Activated naive CD8-positive, alpha-beta T cell (primary cell): ENCODE measurements around the gene TDRD3.

Experiments used
- H3K27ac Mint-ChIP-seq: one replicate; pipeline ENCODE4 v1.8.0; 2021; ENCODE audit warnings: mixed read lengths
- H3K27me3 Mint-ChIP-seq: one replicate; pipeline ENCODE4 v1.8.0; 2021; ENCODE audit warnings: mixed read lengths
- H3K36me3 Mint-ChIP-seq: one replicate; pipeline ENCODE4 v1.8.0; 2021; ENCODE audit warnings: mixed read lengths
- H3K4me1 Mint-ChIP-seq: one replicate; pipeline ENCODE4 v1.8.0; 2021; ENCODE audit warnings: low read depth, mixed read lengths
- H3K4me3 Mint-ChIP-seq: one replicate; pipeline ENCODE4 v1.8.0; 2021; ENCODE audit warnings: mild to moderate bottlenecking, mixed read lengths
- H3K9me3 Mint-ChIP-seq: one replicate; pipeline ENCODE4 v1.8.0; 2021; ENCODE audit warnings: low read depth, mixed read lengths

Gene TDRD3

DNA sequence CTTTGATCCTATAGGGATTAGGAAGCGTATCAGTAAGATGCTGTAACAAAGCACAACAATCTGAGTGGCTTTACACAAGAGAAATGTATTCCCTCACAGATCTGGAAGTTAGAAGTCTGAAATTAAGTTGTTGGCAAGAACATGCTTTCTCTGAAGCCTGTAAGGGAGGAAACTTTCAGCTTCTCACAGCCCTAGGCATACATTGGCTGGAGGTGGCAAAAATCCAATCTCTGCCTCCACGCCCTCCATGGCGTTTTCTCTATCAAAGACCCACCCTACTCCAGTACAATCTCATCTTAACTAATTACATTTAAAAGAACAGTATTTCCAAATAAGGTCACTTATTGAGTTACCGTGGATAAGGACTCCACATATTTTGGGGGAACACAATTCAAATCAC is 211.9 kb downstream of the TDRD3 start:
- Mint-ChIP-seq H3K27ac (no peak overlapping the region), H3K27me3 (peaks cover 1% of the 10 kb centered on the region), H3K4me3 (no peak overlapping the region), H3K4me1 (no peaks in the 10 kb centered on the region), H3K9me3 (no peaks in the 10 kb centered on the region), H3K36me3 (no peaks in the 10 kb centered on the region)

DNA sequence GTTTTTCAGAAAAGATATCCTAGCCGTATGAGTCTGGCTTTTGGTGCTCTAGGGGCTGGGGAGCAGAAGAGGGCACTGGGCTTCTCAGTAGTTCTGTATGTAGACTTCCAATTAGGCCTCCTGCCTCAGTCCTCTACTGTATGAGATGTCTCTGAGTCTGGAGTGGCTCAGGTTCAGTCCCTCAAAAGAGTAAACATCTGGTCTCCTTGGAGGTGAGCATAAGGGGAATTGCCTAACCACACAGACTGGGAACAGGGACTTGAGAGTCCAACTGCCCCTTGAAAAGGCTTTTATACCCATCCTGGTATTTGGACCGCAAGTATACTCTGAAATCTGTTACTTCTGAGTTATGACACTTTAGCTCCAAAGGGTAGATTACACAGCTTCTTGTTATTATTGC is 214.5 kb downstream of the TDRD3 start:
- Mint-ChIP-seq H3K4me3 (no peak overlapping the region), H3K4me1 (no peaks in the 10 kb centered on the region), H3K36me3 (no peaks in the 10 kb centered on the region), H3K27me3 (peaks cover 4% of the 10 kb centered on the region), H3K27ac (no peak overlapping the region), H3K9me3 (no peaks in the 10 kb centered on the region)

DNA sequence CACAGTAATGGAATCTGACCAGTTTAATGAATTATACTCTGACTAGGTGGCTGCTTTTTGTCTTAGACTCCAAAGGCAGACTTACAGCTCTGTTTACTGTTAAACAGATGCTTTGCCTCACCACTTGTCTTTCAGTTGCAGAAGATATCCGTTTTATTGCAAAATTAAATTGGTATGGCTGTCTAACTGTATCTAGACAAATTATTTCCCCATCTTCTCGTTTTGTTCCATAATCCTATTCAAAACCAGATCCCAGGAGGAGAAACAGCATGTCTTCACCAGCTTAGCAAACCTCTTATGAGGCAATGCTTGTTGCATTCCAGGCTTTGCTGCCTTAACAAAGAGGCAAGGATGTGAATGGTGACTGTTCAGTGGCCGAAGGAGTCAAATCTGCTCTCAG is 215.6 kb downstream of the TDRD3 start:
- Mint-ChIP-seq H3K36me3 (no peaks in the 10 kb centered on the region), H3K4me1 (no peaks in the 10 kb centered on the region), H3K27me3 (peaks cover 6% of the 10 kb centered on the region), H3K27ac (no peak overlapping the region), H3K4me3 (no peak overlapping the region), H3K9me3 (no peaks in the 10 kb centered on the region)

DNA sequence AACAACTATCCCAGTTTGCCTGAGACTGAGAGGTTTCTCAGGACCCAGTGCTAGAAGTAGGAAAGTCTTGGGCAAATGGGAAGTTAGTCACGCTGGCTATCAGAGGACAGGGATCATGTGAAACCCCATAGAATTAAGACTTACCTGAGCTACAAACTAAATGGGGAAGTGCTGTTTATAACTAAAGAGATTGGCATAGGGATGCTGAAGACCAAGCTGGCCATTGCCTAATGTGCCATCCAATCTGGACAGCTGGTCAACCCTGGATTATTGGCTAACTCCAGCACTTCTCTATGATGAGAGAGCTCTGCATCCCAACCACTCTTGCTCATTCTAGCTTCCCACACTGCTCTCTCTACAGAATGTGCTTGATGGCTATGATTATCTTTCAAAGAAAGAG is 216.1 kb downstream of the TDRD3 start:
- Mint-ChIP-seq H3K4me3 (no peak overlapping the region), H3K27ac (no peak overlapping the region), H3K4me1 (no peaks in the 10 kb centered on the region), H3K9me3 (no peaks in the 10 kb centered on the region), H3K36me3 (no peaks in the 10 kb centered on the region), H3K27me3 (peaks cover 6% of the 10 kb centered on the region)

DNA sequence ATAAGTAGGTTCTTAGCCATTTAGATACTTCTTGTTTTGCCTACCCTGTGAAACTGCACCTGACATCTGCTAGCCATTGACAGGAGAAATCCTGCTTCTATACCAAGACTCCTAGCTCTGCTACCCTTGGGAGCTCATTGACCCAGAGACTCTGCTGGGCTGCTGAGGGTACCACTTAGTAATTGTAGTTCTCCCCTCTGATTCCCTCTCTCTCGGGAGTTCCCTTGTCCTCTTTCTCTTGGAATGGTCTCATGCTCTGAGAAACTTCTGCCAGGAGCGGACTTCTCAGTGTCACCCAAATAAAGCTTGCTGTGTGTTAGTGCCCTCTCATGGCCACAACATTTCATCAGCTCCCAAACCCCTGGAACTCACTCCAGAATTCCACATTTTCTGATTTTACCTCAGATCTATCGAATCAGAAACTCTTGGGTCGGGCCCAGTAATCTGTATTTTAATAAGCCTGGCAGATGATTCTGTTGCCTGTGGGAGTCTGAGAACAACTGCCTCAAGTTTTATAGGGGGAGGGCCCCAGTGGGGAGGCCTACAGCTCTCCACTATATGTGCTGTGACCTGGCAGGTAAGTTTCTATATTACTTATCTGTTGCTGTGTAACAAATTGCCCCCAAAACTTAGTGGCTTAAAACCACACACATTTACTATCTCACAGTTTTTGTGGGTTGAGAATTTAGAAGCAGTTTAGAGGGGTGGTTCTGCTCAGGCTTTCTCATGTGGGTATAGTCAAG is 221.1 kb downstream of the TDRD3 start:
- H3K4me1 Mint-ChIP-seq, result no peaks in the 10 kb centered on the region
- no peak overlapping the region for H3K27ac Mint-ChIP-seq
- H3K4me3 Mint-ChIP-seq, result no peak overlapping the region
- no peaks in the 10 kb centered on the region for H3K9me3 Mint-ChIP-seq
- peaks cover 8% of the 10 kb centered on the region for H3K27me3 Mint-ChIP-seq
- H3K36me3 Mint-ChIP-seq, result no peaks in the 10 kb centered on the region

DNA sequence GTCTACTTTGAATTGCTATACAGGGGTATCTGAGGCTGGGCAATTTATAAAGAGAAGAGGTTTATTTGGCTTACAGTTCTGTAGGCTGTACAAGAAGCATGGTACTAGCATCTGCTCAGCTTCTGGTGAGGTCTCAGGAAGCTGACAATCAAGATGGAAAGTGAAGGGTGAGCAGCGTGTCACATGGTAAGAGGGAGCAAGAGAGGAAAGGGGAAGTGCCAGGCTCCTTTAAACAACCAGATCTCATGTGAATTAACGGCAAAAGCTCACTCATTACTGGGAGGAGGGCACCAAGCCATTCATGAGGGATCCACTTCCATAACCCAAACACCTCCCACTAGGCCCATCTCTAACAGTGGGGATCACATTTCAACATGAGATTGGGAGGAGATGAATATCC is 222.4 kb downstream of the TDRD3 start:
- Mint-ChIP-seq H3K9me3 (no peaks in the 10 kb centered on the region), H3K27ac (no peak overlapping the region), H3K27me3 (peaks cover 8% of the 10 kb centered on the region), H3K4me3 (no peak overlapping the region), H3K4me1 (no peaks in the 10 kb centered on the region), H3K36me3 (no peaks in the 10 kb centered on the region)

DNA sequence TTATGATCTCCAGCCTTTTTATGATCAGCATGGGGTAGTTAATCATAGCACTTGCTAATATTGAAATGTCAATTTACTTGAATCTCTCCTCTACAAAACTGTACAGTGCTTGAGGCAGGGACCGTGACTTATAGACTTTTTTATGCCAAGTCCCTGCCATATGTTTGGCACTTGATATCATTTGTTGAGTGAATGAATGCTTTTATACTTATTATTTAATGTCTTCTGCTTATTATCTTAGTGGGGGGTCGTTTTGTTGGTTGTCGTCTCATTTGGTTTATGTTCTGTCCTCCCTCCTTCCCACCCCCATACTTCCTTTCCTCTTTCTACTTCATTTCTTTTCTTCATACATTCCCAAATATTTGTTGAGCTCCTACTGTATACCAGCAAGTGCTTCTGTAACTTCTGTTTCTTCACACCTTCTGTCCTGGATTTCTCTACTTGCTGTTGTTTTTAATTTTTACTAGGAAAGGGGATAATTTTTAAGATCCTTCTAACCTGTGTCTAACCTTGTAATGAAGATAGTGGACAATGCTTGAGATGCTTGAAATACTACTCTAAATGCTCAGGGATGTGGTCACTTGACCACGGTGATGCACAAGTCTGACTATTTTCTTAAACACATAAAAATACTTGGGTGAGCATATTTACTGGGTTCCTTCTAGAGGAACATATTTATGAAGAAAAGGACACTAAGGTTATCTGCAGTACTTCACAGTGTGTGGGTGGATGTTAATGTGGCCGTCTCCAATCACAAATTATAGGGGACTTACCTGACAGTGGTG is 223.8 kb downstream of the TDRD3 start:
- H3K27ac Mint-ChIP-seq, result no peak overlapping the region
- H3K27me3 Mint-ChIP-seq, result peaks cover 10% of the 10 kb centered on the region
- no peaks in the 10 kb centered on the region for H3K9me3 Mint-ChIP-seq
- no peak overlapping the region for H3K4me3 Mint-ChIP-seq
- no peaks in the 10 kb centered on the region for H3K4me1 Mint-ChIP-seq
- H3K36me3 Mint-ChIP-seq, result no peaks in the 10 kb centered on the region

DNA sequence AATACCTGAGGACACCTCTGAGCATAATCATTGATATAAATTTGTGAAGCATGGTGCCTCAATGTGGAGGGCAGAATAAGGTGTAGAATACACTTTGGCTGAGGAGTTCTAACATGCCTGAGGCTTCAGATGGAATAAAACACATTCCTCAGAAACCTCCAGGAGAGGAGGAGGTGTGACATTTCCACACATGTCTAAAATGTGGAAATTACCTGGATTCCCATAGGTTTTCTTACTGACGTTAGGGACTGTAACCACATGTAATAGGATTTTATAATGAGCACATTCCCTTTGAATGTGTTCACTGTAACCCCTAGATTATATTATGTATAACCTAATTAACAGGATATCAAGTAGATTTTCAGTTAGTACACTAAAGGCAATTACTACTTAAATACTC is 226.1 kb downstream of the TDRD3 start:
- Mint-ChIP-seq H3K4me1 (no peaks in the 10 kb centered on the region), H3K27ac (no peak overlapping the region), H3K9me3 (no peaks in the 10 kb centered on the region), H3K4me3 (no peak overlapping the region), H3K36me3 (no peaks in the 10 kb centered on the region), H3K27me3 (peaks cover 9% of the 10 kb centered on the region)
